ENCODE results near the gene KDM8. TPM values are rescaled to one million over a fixed set of nuclear protein-coding genes. Genes with fewer than 3 reads are reported as not detected.

KDM8 gene
- total RNA-seq, 2 donors from 2014 or later: 6.0 to 18.5 TPM

DNA sequence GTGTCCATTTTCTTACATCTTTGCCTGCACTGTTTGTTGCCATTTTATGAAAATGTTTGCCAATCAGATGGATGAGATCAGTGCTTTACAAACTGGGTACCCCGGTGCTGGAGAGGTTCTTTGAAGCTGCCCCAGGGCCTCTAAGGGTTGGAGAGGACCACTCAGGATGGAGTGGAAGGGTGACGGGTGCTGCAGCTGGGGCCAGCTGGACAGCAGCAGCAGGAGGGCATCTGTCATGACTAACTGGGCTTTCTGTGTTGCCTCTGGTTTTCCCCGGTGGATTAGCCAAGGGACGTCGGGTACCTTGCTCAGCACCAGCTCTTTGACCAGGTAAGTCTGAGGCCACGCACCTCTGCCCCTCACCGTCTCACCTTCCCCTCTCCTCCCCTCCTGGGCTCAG is 12.3 kb downstream of the KDM8 start:
- intact Hi-C loops (cut with DNase I): no loop called here
- DNase-seq (no peak), ATAC-seq (no peak)
- Histone ChIP-seq H3K36me3 (replicated peaks in 1 of 2; ENCODE audit: insufficient read depth in 1 of 2, low read depth in 2 of 2) (peaks cover 0 to 2% of the 10 kb centered on the region in 2 donors), H3K27ac (peak overlapping the region; percentile 69 to 94 (median 82)), H3K4me3 (no peak overlapping the region), H3K9me3 (no peaks in the 10 kb centered on the region), H3K4me1 (peaks cover 55% of the 10 kb centered on the region), H3K27me3 (no peaks in the 10 kb centered on the region)
- WGBS, 2 donors: 85 to 87% methylated on average over 5 to 7 of the region's 7 CpGs
- TF ChIP-seq, protein P1, sequence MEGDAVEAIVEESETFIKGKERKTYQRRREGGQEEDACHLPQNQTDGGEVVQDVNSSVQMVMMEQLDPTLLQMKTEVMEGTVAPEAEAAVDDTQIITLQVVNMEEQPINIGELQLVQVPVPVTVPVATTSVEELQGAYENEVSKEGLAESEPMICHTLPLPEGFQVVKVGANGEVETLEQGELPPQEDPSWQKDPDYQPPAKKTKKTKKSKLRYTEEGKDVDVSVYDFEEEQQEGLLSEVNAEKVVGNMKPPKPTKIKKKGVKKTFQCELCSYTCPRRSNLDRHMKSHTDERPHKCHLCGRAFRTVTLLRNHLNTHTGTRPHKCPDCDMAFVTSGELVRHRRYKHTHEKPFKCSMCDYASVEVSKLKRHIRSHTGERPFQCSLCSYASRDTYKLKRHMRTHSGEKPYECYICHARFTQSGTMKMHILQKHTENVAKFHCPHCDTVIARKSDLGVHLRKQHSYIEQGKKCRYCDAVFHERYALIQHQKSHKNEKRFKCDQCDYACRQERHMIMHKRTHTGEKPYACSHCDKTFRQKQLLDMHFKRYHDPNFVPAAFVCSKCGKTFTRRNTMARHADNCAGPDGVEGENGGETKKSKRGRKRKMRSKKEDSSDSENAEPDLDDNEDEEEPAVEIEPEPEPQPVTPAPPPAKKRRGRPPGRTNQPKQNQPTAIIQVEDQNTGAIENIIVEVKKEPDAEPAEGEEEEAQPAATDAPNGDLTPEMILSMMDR (IDR thresholded peaks at IDR 0.05): no peak
- no peak for TF ChIP-seq POLR2A (IDR thresholded peaks at IDR 0.05)

DNA sequence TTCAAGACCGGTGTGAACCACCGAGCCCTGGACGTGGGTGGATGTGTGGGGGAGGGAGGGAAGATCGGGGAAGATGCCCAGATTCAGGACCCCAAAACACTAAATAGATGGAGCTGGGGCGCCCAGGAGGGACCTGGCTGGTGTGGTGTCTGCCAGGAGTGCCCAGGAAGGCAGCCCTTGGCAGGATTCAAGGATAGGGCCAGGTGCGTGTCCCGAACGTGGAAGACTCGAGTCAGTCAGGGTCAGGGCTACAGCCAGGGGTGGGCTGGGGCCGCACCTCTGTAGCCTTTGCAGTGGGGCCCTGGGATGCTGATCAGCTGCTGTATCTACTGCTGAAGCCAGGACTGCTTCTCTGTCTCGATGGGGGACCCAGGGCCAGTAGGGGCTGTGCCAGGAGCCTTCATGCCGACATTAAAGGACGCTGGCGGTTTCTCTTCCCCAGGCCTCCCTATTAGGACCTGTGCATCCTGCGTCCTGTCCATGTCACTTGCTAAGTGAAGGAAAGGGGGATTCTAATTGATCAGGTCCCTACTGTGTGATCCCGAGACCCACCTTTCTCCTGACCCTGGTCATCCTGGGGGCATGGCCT is 13.1 kb downstream of the KDM8 start:
- Histone ChIP-seq H3K4me3 (no peak overlapping the region), H3K27me3 (no peaks in the 10 kb centered on the region), H3K36me3 (replicated peaks in 1 of 2; ENCODE audit: insufficient read depth in 1 of 2, low read depth in 2 of 2) (peaks cover 0 to 2% of the 10 kb centered on the region in 2 donors), H3K27ac (no peak overlapping the region), H3K9me3 (no peaks in the 10 kb centered on the region), H3K4me1 (peaks cover 52% of the 10 kb centered on the region)
- WGBS, 2 donors: 84 to 90% methylated on average over 15 to 16 of the region's 16 CpGs
- intact Hi-C loops (cut with DNase I): no loop called here
- no peak for TF ChIP-seq POLR2A (IDR thresholded peaks at IDR 0.05)
- TF ChIP-seq, protein P1 (IDR thresholded peaks at IDR 0.05): no peak
- ATAC-seq: no peak
- no peak for DNase-seq

DNA sequence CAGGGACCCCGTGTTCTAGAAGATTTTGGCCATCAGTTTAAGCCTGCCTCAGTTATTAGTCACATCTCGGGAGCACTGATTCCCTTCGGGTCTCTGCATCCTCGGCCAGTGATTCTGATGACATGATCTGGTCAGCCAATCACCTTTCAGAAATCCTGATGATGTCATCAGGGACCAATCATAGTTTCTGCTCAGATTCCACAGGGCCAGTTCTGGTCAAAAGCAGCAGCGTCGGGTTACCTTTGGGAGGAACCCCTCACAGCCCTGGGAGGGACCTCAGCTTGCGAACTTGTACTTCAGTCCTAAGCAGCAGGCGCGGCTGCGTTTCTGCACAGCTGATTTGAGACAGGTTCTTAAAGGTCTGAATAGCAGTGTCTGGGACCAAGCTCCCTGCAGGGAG is 13.9 kb downstream of the KDM8 start:
- H3K27me3 ChIP-seq: no peaks in the 10 kb centered on the region
- no peaks in the 10 kb centered on the region for H3K9me3 ChIP-seq
- 81 to 90% methylated on average over 10 of the region's 10 CpGs for WGBS, 2 donors
- H3K4me1 ChIP-seq: peaks cover 52% of the 10 kb centered on the region
- intact Hi-C loops (cut with DNase I): no loop called here
- ATAC-seq: no peak
- no peak for DNase-seq
- H3K4me3 ChIP-seq: no peak overlapping the region
- TF ChIP-seq POLR2A (IDR thresholded peaks at IDR 0.05): no peak
- TF ChIP-seq, protein P1 (IDR thresholded peaks at IDR 0.05): no peak
- H3K36me3 ChIP-seq (replicated peaks in 1 of 2; ENCODE audit: insufficient read depth in 1 of 2, low read depth in 2 of 2): peaks cover 0 to 2% of the 10 kb centered on the region in 2 donors
- no peak overlapping the region for H3K27ac ChIP-seq

DNA sequence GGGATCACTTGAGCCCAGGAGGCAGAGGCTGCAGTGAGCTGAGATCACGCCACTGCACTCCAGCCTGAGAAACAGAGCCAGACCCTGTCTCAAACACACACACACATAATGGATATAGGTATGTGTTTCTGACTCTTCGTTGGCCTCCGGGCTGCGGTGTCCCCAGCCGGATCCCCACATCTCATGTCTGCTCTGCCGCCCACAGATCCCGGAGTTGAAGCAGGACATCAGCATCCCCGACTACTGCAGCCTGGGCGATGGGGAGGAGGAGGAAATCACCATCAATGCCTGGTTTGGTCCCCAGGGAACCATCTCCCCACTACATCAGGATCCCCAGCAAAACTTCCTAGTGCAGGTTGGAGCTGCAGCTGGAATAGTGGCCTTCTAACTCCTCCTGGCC is 15.4 kb downstream of the KDM8 start:
- no peak overlapping the region for H3K27ac ChIP-seq
- no peak for ATAC-seq
- DNase-seq: no peak
- 95 to 97% methylated on average over 8 to 9 of the region's 9 CpGs for WGBS, 2 donors
- peaks cover 48% of the 10 kb centered on the region for H3K4me1 ChIP-seq
- intact Hi-C loops (cut with DNase I): no loop called here
- TF ChIP-seq, protein P1 (IDR thresholded peaks at IDR 0.05): no peak
- TF ChIP-seq POLR2A (IDR thresholded peaks at IDR 0.05): no peak
- H3K27me3 ChIP-seq: no peaks in the 10 kb centered on the region
- H3K36me3 ChIP-seq (replicated peaks in 1 of 2; ENCODE audit: insufficient read depth in 1 of 2, low read depth in 2 of 2): peaks cover 0 to 2% of the 10 kb centered on the region in 2 donors
- H3K4me3 ChIP-seq: no peak overlapping the region
- no peaks in the 10 kb centered on the region for H3K9me3 ChIP-seq

DNA sequence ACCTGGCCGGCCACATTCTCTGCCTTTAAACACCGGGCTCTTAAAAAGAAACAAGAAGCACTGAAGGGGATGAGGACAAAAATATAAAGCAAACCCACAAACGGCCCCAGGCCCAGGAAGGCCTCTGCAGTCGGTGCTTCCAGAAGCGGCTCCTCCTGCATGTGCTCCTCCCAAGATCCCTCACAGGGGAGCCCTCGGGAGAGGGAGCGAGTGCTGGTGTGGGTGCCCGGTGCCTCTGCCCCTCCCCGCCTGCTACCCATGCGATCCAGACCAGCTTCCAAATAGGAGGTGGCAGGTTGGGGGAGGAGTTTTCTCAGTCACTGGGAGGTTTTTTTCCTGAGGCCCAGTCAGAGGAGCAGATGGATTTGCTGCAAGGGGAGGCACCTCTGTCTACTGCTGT is 15.8 kb downstream of the KDM8 start:
- ATAC-seq (no peak), DNase-seq (no peak)
- WGBS, 2 donors: 86 to 92% methylated on average over 8 to 10 of the region's 10 CpGs
- no peak overlapping the region for H3K4me3 ChIP-seq
- intact Hi-C loops (cut with DNase I): no loop called here
- TF ChIP-seq POLR2A (IDR thresholded peaks at IDR 0.05): no peak
- TF ChIP-seq, protein P1 (IDR thresholded peaks at IDR 0.05): no peak
- H3K27me3 ChIP-seq: no peaks in the 10 kb centered on the region
- H3K36me3 ChIP-seq (replicated peaks in 1 of 2; ENCODE audit: insufficient read depth in 1 of 2, low read depth in 2 of 2): peaks cover 0 to 2% of the 10 kb centered on the region in 2 donors
- peaks cover 44% of the 10 kb centered on the region for H3K4me1 ChIP-seq
- H3K27ac ChIP-seq: no peak overlapping the region
- no peaks in the 10 kb centered on the region for H3K9me3 ChIP-seq
